ENCODE data around the gene TSBP1.

DNA sequence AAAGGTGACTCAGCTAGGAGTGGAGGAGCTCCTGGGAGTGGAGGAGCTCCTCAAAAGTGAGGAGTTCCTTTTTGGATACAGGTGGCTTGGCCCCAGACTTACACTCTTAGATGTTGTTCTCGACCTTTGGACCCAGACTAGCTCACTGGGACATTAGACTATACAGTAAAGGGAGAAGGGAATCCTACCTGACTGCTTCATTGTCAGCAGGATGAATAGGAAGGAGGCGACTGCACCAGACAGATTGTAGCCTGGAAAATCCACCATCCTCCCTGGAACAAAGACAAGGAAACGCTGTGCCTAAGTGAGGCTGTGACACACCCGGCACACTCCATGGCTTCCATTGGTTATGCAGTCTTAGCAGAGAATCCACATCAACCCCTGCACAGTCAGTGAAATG lies 35.2 kb upstream of the TSBP1 start, which contains the start of gene BTNL2:
- TF ChIP-seq CTCF (IDR thresholded peaks at IDR 0.05; ENCODE audit: borderline replicate concordance, extremely low read depth, low read length, poor library complexity, severe bottlenecking), result no peak
- TF ChIP-seq EZH2 (IDR thresholded peaks at IDR 0.05; ENCODE audit: borderline replicate concordance, low read depth, low read length, severe bottlenecking), result no peak
